ENCODE measurements around the gene LRRC30.

The LRRC30 gene

GRCh38 chr18:7205346-7205745, 25.5 kb upstream of the LRRC30 start:
- no peaks in the 10 kb centered on the region for H3K27me3 ChIP-seq (replicated peaks; ENCODE audit: control insufficient read depth, insufficient read depth, low read length)

GRCh38 chr18:7206217-7206616, 24.7 kb upstream of the LRRC30 start:
- no peak overlapping the region for H3K4me3 ChIP-seq (replicated peaks; ENCODE audit: low read depth, low read length)
- TF ChIP-seq CTCF (IDR thresholded peaks at IDR 0.05; ENCODE audit: insufficient read depth, low read length, poor library complexity, severe bottlenecking), result no peak
- no peaks in the 10 kb centered on the region for H3K27me3 ChIP-seq (replicated peaks; ENCODE audit: control insufficient read depth, insufficient read depth, low read length)
- no peaks in the 10 kb centered on the region for H3K36me3 ChIP-seq (ENCODE audit: control insufficient read depth, insufficient read depth, low read length)
- DNase-seq (ENCODE audit: extremely low read depth, insufficient read length), result no peak

More at GRCh38 chr18:7205346-7205745, 25.5 kb upstream of the LRRC30 start:
- no peak for DNase-seq (ENCODE audit: extremely low read depth, insufficient read length)
- TF ChIP-seq CTCF (IDR thresholded peaks at IDR 0.05; ENCODE audit: insufficient read depth, low read length, poor library complexity, severe bottlenecking), result no peak
- Histone ChIP-seq H3K36me3 (ENCODE audit: control insufficient read depth, insufficient read depth, low read length) (no peaks in the 10 kb centered on the region), H3K4me3 (replicated peaks; ENCODE audit: low read depth, low read length) (no peak overlapping the region)

- Histone ChIP-seq H3K27me3 (replicated peaks; ENCODE audit: control insufficient read depth, insufficient read depth, low read length) (no peaks in the 10 kb centered on the region), H3K36me3 (ENCODE audit: control insufficient read depth, insufficient read depth, low read length) (no peaks in the 10 kb centered on the region), H3K4me3 (replicated peaks; ENCODE audit: low read depth, low read length) (no peak overlapping the region)
- DNase-seq (ENCODE audit: extremely low read depth, insufficient read length), result no peak
- TF ChIP-seq CTCF (IDR thresholded peaks at IDR 0.05; ENCODE audit: insufficient read depth, low read length, poor library complexity, severe bottlenecking), result no peak
These were observed 23.4 kb upstream of the LRRC30 start for GRCh38 chr18:7207366-7207915.

GRCh38 chr18:7221424-7222155, 9.3 kb upstream of the LRRC30 start:
- peak; percentile 66 for TF ChIP-seq CTCF (IDR thresholded peaks at IDR 0.05; ENCODE audit: insufficient read depth, low read length, poor library complexity, severe bottlenecking)
- no peak for DNase-seq (ENCODE audit: extremely low read depth, insufficient read length)
- Histone ChIP-seq H3K36me3 (ENCODE audit: control insufficient read depth, insufficient read depth, low read length) (no peaks in the 10 kb centered on the region), H3K4me3 (replicated peaks; ENCODE audit: low read depth, low read length) (no peak overlapping the region), H3K27me3 (replicated peaks; ENCODE audit: control insufficient read depth, insufficient read depth, low read length) (no peaks in the 10 kb centered on the region)

GRCh38 chr18:7224198-7224597, 6.7 kb upstream of the LRRC30 start:
- DNase-seq (ENCODE audit: extremely low read depth, insufficient read length), result no peak
- Histone ChIP-seq H3K4me3 (replicated peaks; ENCODE audit: low read depth, low read length) (no peak overlapping the region), H3K36me3 (ENCODE audit: control insufficient read depth, insufficient read depth, low read length) (no peaks in the 10 kb centered on the region), H3K27me3 (replicated peaks; ENCODE audit: control insufficient read depth, insufficient read depth, low read length) (no peaks in the 10 kb centered on the region)
- no peak for TF ChIP-seq CTCF (IDR thresholded peaks at IDR 0.05; ENCODE audit: insufficient read depth, low read length, poor library complexity, severe bottlenecking)
